Superior temporal gyrus (tissue), 1 donor: ENCODE measurements around the gene FN3K.
"Not testable (repeated sequence)": the region's sequence is repeated elsewhere in the genome, so short reads cannot be mapped to it uniquely, and the experiment has no call there.

Experiments
- DNase-seq: peaks from one replicate; pipeline ENCODE4 v3.0.0-alpha.2; 2016; ENCODE audit errors: extremely low spot score

FN3K gene

DNA sequence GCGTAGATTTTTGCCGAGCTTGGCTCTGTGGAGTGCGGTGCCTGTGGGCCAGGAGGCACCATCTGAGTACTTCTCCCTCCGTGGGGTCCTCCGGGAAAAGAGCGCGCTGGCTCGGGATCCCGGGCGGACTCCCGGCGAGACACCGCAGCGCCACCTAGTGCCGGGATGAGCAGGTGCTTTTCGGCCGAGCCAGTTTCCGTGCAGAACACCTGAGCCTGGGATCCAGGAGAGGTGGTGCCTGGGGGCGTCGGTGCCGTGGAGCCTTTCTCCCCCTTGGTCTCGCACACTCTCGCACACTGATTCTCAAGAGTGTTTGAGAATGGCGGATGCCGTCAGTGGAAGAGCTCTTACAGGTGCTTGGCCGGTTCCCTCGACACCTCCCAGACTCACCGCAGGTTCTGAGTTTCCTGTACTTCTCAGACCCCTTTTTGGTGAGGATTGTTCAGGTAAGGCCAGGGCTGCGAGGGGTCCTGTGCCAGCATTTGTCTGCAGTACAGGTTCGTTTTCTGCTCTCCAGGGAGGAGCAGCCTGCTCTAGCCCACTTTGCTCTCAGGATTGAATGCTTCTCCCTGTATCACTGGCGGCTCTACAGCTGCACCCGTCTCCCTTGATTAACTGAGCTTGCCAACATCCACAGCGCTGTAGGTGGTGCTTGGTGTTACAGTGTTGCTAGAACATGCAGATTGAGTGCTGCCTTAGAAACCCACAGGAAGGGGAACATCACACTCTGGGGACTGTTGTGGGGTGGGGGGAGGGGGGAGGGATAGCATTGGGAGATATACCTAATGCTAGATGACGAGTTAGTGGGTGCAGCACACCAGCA, 39.8 kb downstream of the FN3K start:
- DNase-seq = peak; percentile 63

DNA sequence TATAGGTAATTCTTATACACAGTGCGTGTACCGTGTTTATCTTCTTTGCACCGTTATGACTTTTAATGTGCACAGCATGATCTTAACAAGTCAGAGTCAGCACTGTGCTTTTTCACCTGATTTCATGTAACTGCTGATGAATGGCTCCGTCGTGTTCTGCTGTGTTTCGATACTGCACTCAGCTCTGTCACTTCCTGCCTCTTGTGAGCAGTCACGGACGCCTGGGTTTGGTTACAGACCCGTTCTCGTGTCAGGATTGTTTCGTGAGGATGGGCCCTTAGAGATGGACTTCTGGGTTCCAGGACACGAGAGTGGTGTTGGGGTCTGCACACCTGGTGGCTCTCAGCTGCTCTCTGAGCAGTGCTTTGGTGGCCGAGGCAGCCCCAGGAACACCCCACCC, 41.0 kb downstream of the FN3K start:
- no peak for DNase-seq

DNA sequence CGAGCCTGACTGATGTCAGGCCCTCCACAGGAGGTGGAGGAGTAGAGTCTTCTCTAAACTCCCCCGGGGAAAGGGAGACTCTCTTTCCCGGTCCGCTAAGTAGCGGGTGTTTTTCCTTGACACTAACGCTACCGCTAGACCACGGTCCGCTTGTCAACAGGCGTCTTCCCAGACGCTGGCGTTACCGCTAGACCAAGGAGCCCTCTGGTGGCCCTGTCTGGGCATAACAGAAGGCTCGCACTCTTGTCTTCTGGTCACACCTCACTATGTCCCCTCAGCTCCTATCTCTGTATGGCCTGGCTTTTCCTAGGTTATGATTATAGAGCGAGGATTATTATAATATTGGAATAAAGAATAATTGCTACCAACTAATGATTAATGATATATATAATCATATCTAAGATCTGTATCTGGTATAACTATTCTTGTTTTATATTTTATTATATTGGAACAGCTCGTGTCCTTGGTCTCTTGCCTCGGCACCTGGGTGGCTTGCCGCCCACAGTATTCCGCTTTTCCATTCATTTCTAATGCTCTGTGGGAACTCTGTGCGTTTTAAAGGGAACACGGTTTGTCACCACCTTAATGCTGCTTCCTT, 42.5 kb downstream of the FN3K start:
- DNase-seq = not testable (repeated sequence)

DNA sequence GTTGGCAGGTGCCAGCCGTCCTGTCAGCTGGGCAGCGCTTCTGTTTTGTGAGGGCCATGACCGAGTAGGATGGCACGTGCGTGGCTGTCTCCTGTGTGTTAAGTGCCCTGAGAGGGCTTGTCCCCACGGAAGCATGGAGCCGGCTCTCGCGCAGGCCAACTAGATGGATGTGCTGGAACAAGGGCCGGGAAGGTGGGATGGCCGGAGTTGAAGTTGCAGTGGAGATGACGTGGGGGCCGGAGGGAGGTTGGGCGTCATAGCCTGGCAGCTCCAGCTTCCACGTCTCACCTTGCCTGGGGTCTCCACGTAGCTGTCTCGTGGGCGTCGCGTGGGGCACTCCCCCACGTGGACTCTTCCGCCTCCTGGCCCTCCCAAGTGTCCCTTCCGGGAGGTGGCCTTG, 44.1 kb downstream of the FN3K start:
- DNase-seq = no peak

DNA sequence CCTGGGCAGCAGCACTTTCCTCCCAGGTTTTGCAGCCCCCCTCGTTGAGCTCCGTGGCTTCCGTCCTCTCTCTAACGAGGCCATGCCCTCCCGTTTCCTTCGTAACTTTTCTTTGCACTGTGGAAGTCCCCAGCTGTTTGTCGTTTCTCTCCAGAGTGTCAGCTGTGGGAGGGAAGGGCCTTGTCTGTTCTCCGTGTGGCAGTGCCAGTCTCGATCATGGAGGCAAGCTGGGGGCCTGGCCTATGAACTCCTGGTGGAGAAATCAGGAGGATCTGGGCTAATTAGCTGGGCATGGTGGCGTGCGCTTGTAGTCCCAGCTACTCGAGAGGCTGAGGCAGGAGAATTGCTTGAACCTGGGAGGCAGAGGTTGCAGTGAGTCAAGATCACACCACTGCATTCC, 44.8 kb downstream of the FN3K start:
- no peak for DNase-seq

DNA sequence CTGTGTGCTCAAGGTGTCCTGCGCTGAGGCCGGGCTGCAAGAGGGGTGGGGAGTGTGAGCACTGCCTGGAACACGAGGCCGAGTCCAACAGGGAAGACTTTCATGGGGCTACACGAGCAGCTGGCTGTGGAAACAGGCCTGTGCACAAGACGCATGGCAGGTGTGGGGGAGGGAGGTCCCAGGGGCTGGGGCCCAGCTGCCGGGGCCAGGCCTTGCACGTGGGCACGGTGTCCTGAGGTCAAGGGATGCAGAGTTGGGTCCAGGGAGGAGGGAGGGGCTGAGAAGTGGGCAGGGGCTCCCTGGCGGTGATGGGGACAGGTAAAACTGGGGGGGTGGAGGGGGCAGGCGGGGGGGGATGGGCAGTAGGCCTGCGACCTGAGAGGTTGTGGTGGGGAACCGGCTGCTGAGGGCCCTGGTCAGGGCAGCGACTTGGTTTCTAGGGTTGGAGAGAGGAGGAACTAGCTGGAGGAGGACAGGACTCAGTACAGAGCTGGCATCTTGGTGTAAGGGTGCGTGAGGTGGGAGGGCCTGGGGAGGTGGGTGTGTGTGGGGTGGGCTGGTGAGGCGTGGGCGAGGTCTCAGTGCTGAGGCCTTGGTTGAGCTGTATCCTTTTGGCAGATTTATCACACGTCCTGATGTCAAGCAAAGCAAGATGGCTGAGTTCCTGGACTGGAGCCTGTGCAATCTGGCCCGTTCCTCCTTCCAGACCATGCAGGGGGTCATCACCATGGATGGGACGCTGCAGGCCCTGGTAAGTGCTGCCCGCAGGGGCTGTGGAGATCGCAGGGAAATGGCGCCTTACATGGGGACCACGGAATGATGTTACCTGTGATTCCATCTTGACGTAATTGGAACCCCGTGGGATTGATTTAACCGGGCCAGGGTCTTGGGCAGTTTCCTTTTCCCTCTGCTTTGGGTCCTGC, 45.8 kb downstream of the FN3K start:
- DNase-seq = no peak

DNA sequence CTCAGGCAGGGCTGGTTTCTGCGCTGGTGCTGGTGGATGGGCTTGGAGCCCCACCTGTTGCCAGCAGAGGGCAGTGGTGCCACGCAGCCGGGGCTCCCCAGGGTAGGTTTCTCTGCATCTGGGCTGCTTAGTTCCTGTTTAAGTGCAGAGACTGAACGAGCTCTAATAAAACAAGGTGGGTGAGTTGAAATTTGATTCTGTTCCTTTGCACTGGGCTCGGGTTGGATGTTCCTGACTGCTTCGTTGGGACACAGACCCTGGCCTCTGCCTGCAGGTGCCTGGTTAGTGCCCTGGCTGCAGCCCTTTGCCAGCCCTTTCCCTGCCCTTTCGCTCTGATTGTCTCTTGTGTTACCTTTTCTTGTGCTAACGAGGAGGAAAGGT, 46.5 kb downstream of the FN3K start:
- DNase-seq = peak; percentile 81

DNA sequence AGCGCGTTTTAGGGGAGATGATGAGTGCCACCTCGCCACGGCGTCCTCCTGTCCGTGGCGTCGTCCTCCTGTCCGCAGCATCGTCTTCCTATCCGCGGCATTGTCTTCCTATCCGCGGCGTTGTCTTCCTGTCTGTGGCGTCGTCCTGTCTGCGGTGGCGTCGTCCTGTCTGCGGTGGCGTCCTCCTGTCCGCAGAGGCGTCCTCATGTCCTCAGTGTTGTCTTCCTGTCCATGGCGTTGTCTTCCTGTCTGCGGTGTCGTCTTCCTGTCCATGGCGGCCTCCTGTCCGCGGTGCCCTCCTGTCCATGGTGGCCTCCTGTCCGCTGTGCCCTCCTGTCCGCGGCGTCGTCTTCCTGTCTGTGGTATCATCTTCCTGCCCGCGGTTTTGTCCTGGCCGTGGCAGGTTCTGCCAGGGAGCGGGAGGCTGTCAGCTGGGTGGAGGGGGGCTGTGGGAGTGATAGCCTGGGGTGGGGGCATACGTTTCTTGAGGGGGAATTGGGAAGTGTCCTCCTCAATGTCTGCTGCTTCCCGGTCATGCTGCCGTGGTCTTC, 47.3 kb downstream of the FN3K start:
- no peak for DNase-seq

DNA sequence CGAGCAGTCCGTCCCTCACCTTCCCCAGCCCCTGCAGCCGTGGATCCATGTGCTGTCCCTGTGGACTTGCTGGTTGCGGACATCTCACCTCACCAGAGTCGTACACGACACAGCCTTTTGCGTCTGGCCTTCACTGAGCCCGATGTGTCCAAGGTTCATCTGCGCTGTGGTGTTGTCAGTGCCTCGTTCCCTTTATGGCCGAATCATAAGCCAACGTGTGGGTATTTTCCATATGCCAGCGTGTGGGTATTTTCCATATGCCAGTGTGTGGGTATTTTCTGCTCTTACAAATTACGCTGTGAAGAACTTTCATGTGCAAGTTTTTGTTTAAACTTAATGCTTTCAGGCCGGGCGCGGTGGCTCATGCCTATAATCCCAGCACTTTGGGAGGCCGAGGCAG, 48.1 kb downstream of the FN3K start:
- DNase-seq = peak; percentile 56

DNA sequence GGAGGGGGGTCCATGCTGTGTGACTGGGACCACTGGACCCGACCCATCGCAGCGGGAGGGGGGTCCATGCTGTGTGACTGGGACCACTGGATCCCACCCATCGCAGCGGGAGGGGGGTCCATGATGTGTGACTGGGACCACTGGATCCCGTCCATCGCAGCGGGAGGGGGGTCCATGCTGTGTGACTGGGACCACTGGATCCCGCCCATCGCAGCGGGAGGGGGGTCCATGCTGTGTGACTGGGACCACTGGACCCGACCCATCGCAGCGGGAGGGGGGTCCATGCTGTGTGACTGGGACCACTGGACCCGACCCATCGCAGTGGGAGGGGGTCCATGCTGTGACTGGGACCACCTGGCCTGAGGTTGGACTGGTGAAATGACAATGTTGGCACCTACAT, 50.2 kb downstream of the FN3K start:
- DNase-seq = not testable (repeated sequence)

DNA sequence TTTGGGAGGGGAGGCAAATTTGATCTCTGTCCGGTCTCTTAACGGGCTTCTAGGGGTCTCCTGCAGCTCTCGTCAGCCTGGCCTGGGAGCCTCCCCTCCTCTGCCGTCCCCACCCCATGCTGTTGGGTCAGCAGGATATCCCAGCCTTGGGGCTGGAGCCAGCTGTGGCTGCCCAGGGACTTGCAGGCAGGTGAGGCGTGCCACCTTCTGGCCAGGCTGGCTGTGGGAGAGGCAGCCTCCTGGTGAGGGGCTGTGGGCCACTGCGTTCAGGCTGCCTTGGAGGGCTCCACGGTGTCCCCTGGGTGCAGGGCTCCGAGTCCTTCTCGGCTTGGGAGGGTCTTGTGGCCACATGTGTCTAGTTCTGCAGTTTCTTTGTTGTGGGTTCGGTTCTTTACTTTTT, 51.0 kb downstream of the FN3K start:
- DNase-seq = no peak

DNA sequence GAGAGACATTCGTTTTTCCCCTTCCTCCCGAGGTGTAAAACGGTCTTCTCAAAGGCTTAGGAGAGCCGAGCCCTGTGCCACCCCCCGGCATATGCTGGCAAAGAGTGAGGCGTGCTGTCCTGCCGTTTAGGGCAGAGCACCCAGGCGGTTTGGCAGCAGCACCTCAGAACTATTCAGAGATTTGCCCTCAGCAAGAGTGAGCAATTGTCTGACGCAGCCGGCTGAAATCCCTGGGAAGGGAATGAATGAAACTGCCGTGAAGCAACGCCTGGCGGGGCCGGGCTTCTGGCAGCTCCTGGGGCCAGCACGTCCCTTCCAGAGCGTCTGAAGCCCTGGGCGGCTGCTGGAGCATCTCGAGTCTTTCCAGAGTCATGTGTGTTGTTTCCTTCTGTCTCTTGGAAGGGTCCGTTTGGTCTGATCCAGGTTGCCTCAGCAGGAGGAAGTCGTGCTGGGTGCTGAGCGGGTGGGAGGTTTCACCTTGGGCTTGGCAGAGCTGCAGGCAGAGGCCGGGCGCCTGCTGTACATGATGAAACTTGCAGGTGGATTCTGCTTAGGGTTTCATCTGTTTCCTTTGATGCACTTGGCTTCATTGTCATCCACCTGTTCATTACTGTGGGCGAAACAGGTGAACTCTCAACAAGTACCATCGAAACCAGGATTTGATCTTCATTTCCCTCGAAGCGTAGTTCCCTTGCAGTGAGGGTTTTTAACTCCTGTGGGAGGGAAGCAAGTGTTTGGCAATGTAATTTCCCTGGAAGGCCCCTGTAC, 51.9 kb downstream of the FN3K start:
- no peak for DNase-seq

DNA sequence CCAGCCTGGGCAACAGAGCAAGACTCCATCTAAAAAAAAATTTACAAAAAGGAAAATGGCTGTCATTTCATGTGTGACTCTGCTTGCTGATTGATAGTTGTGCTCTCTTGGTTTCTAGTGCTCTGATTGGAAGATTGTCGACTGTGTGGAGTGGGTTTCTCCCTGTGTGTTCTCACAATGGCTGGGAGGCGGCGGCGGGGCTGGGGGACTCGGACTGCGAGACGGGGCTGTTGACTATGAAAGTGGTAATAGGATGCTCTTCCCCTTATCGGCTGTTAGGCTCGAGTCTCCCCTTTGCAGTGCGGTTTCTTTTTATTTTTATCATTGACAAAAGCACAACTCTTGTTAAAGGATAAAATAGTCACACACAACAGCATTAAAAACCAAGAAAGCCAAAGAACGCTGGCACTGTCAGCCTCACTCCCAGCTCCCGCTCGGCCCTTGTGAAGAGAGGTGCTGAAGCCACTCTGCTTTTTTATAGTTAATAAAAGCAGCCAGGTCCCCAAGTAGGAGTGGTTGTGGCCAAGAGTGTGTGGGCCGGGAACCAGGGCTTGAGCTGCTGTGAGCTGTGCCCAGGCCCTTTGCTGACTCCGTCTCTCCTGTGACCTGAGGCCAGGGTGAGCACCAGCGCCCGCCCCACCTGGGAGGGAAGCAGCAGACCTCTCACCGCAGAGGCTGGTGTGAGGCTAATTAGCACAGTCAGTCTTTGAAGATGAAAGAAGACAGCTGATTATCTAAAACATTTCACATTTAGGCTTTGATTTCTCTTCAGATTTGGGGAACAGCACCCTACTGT, 53.0 kb downstream of the FN3K start:
- no peak for DNase-seq

DNA sequence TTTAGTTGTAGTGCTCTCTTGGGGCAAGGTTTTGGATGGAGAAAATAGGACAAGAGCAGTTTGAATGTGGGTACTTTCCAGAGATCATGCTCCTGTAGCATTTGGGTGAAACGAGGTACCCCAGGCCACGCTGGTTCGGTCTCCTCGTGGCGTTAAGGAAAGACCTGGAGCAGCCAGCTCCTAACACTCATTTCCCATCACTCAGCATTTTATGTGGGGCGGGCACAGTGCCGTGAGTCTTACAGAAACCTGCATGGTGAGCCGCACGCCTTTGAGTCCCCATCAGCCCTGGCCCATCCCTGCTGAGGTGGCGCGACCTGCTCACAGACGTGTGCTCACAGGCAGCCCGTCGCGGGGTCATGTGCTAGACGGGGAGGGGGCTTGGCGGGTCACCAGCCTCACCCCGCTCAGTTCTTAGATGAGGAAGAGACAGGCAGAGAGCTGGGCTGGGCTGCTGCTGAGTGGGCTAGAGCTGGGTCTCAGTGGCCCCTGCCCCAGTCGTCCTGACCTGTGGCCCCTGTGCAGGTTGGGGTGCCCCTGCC, 53.7 kb downstream of the FN3K start:
- no peak for DNase-seq

DNA sequence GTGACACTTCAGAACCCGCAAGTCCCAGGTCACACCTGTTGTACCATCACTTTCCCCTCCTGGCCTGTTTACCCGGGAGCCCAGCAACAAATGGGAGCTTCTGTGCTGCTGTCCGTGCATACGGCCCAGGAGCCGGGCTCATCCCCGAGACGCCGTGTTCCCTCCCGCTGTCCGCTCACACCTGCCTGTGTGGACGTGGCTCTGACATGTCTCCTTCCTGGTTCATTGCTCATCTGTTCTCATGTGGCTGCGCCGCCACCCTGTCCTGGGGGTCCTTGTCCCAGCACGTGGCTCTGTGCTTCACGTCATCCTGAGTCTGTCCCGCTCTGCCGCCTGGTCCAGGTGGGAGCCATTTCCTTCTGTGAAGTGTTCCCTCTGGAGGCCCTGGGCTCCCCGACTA, 54.4 kb downstream of the FN3K start:
- no peak for DNase-seq

DNA sequence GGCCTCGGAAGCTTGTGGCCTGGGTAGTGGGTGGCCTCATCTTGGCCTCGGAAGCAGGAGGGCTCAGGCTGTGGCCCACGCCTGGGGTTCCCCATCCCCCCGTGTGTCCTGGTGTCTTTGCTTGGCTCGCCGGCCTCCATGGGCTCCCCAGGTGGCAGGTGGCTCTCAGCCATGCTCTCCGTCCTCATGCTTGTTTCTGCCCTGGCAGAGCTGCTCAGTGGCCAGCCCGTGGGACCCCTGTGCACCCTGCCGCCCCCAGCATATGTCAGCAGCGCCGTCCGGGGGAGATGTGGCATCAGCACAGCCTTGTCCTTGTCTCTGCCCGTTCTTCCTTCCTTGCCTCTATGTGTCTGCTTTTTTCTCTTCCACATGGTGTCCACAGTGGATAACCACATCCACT, 55.0 kb downstream of the FN3K start:
- DNase-seq = no peak

DNA sequence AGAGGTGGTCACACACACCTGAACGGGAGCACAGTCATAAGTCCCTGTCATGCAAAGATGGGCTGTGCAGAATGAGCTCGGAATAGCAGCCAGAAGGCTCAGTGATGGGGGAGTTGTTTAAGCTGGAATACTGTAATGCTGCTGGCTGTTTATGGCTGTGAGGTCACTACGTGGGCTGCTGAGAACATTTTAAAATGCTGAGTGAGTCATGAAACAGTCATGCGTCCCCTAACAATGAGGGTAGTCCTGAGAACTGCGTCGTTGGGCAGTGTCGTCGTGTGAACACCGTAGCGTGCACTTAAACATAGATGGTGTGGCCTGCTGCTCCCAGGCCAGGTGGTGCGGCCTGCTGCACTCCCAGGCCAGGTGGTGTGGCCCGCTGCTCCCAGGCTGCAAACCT, 56.1 kb downstream of the FN3K start:
- DNase-seq = peak; percentile 45

DNA sequence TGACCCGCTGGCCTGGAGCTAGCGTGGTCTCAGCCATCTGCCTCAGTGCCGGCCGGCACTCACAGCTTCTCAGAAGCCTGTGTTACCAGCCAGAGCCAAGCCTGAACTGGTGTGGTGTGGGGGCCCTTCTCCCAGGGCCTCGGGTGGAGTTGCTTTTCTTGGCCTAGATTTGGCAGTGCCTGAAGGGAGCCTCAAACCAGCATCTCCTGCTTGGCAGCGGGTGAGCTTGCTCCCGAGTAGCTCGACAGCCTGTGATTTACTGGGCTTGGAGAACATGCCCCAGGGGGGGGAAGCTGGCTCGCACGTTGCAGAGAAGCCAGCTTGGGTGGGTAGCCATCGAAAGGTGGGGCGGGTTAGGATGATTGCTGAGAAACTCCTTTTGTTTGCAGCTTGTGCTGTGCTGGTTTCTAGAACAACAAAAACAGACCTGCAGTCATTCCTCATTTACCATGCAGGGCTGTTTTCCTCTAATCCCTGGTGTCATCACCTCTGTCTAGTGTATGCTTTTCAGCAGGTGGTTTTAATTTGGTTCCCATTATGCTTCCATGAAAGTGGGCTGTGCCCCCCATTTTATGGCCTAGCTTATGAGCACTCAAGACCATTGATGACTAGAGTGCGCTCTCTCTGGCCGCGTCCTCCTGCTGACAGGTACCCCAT, 58.7 kb downstream of the FN3K start:
- DNase-seq = no peak

DNA sequence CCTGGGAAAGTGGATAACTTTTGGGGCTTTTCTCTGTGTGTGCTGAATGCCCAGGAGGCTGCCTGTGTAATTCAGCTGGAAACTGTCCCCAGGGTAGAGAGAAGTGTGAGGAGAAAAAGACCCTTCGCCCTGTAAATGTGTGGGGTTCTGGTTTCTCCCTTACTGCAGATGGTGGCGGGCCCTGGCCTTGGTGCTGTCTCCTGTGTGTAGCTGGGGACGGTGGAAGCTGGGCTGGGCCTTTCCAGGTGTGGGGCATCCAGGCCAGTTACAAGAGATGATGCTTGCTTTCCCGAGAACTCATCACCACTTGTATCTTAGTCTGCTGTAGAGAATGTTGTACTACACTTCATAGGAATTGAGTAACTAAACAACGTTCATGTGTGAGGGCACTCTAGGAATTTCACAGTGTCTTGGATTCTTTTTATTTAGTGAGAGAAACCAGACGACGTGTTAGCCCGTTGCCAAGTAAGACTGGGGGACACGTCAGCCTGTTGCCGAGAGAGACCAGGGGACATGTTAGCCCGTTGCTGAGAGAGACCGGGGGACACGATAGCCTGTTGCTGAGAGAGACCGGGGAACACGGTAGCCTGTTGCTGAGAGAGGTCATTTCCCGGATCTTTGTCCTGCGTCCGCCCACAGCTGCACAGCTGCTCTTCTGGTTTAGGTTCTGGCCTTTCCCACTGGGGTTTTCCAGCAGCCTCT, 59.5 kb downstream of the FN3K start:
- DNase-seq = no peak
